ENCODE results near the gene SAP30L. TPM values are rescaled to one million over a fixed set of nuclear protein-coding genes. Genes with fewer than 3 reads are reported as not detected.

SAP30L gene
- polyA plus RNA-seq, 1 donor (not counting 4 experiments of a cell fraction or from before 2014, with no cell fraction given) = 42.1 TPM

GRCh38 chr5:154485850-154486426 is 40.1 kb downstream of the SAP30L start:
- H4K20me1 ChIP-seq (ENCODE audit: control insufficient read depth, extremely low read depth, insufficient read depth, low read length) = no peaks in the 10 kb centered on the region
- no peaks in the 10 kb centered on the region for H3K4me1 ChIP-seq (ENCODE audit: control insufficient read depth, extremely low read depth, insufficient read depth, low read length)
- no peaks in the 10 kb centered on the region for H3K9me1 ChIP-seq (ENCODE audit: control insufficient read depth, extremely low read depth, insufficient read depth, low read length)
- no peak for FAIRE-seq
- no peaks in the 10 kb centered on the region for H3K9me3 ChIP-seq (ENCODE audit: control insufficient read depth, low read depth, low read length)
- no peaks in the 10 kb centered on the region for H3K79me2 ChIP-seq (ENCODE audit: control insufficient read depth, insufficient read depth, low read length)
- no peaks in the 10 kb centered on the region for H3K36me3 ChIP-seq (ENCODE audit: control insufficient read depth in 2 of 2, extremely low read depth in 1 of 2, insufficient read depth in 2 of 2, low read length in 2 of 2)
- no peak overlapping the region for H2AFZ ChIP-seq (ENCODE audit: control insufficient read depth, low read length)
- no peak overlapping the region for H3K27ac ChIP-seq (ENCODE audit: control insufficient read depth, insufficient read depth, low read length)
- no peak overlapping the region for H3K4me2 ChIP-seq (ENCODE audit: control insufficient read depth, extremely low read depth, insufficient read depth, low read depth, low read length)
- no peak overlapping the region for H3K9ac ChIP-seq (ENCODE audit: control insufficient read depth, extremely low read depth, insufficient read depth, low read length)
- H3K4me3 ChIP-seq (ENCODE audit: control insufficient read depth in 2 of 3, extremely low read depth in 1 of 3, insufficient read depth in 2 of 3, low read depth in 1 of 3, low read length in 3 of 3) = no peak overlapping the region
- dilution Hi-C loops (cut with MboI; ENCODE audit: extremely low pct_ligation_motif_present, low sequenced_read_pairs) = no loop called here
- H3K27me3 ChIP-seq (ENCODE audit: control insufficient read depth, extremely low read depth, insufficient read depth, low read length) = peaks cover 72% of the 10 kb centered on the region
- no peak for TF ChIP-seq CTCF (optimal IDR thresholded peaks at IDR 0.05 in 1 of 3, IDR thresholded peaks at IDR 0.05 in 1 of 3, conservative IDR thresholded peaks at IDR 0.05 in 1 of 3; ENCODE audit: extremely low read depth in 1 of 3, insufficient read depth in 2 of 3, low read length in 3 of 3)
- TF ChIP-seq EZH2 (IDR thresholded peaks at IDR 0.05; ENCODE audit: low read length) = no peak
- DNase-seq (ENCODE audit: low read depth, low spot score) = no peak

GRCh38 chr5:154486427-154486866 is 40.6 kb downstream of the SAP30L start:
- FAIRE-seq (no peak), DNase-seq (ENCODE audit: low read depth, low spot score) (no peak)
- H3K27ac ChIP-seq (ENCODE audit: control insufficient read depth, insufficient read depth, low read length) = no peak overlapping the region
- no peak for TF ChIP-seq CTCF (optimal IDR thresholded peaks at IDR 0.05 in 1 of 3, IDR thresholded peaks at IDR 0.05 in 1 of 3, conservative IDR thresholded peaks at IDR 0.05 in 1 of 3; ENCODE audit: extremely low read depth in 1 of 3, insufficient read depth in 2 of 3, low read length in 3 of 3)
- TF ChIP-seq EZH2 (IDR thresholded peaks at IDR 0.05; ENCODE audit: low read length) = no peak
- dilution Hi-C loops (cut with MboI; ENCODE audit: extremely low pct_ligation_motif_present, low sequenced_read_pairs) = no loop called here
- no peaks in the 10 kb centered on the region for H3K9me3 ChIP-seq (ENCODE audit: control insufficient read depth, low read depth, low read length)
- H2AFZ ChIP-seq (ENCODE audit: control insufficient read depth, low read length) = no peak overlapping the region
- H4K20me1 ChIP-seq (ENCODE audit: control insufficient read depth, extremely low read depth, insufficient read depth, low read length) = no peaks in the 10 kb centered on the region
- H3K36me3 ChIP-seq (ENCODE audit: control insufficient read depth in 2 of 2, extremely low read depth in 1 of 2, insufficient read depth in 2 of 2, low read length in 2 of 2) = no peaks in the 10 kb centered on the region
- H3K4me1 ChIP-seq (ENCODE audit: control insufficient read depth, extremely low read depth, insufficient read depth, low read length) = no peaks in the 10 kb centered on the region
- H3K27me3 ChIP-seq (ENCODE audit: control insufficient read depth, extremely low read depth, insufficient read depth, low read length) = peaks cover 67% of the 10 kb centered on the region
- no peak overlapping the region for H3K9ac ChIP-seq (ENCODE audit: control insufficient read depth, extremely low read depth, insufficient read depth, low read length)
- no peaks in the 10 kb centered on the region for H3K9me1 ChIP-seq (ENCODE audit: control insufficient read depth, extremely low read depth, insufficient read depth, low read length)
- no peaks in the 10 kb centered on the region for H3K79me2 ChIP-seq (ENCODE audit: control insufficient read depth, insufficient read depth, low read length)
- no peak overlapping the region for H3K4me2 ChIP-seq (ENCODE audit: control insufficient read depth, extremely low read depth, insufficient read depth, low read depth, low read length)
- no peak overlapping the region for H3K4me3 ChIP-seq (ENCODE audit: control insufficient read depth in 2 of 3, extremely low read depth in 1 of 3, insufficient read depth in 2 of 3, low read depth in 1 of 3, low read length in 3 of 3)

Measured in keratinocyte (primary cell).